K562 (cell line): ENCODE data around the gene CCDC106.

Source experiments
- E2F1 ChIP-seq: sonication (generic); formaldehyde crosslinking; IDR thresholded peaks from 2 replicates; pipeline ENCODE4 v1.8.1; 2023; ENCODE audit warnings: mild to moderate bottlenecking, missing genetic modification reagents, moderate library complexity
- ELK1 ChIP-seq: sonication (generic); formaldehyde crosslinking; IDR thresholded peaks from 2 replicates; pipeline ENCODE4 v1.8.1; 2022; ENCODE audit warnings: missing genetic modification reagents
- EP300 ChIP-seq: IDR thresholded peaks from 2 replicates; pipeline ENCODE4 v1.6.1; 2012; ENCODE audit warnings: low read length, improper control_type of control experiment
- NKRF ChIP-seq: fragments of 450-650 bp; IDR thresholded peaks from 2 replicates; pipeline ENCODE4 v1.6.1; 2016; ENCODE audit warnings: borderline replicate concordance
- NR2C2 ChIP-seq, 2 experiments: fragments of 200-800 bp in 1 of 2; sonication (Bioruptor generic) in 1 of 2; sonication (generic) in 1 of 2; formaldehyde crosslinking in 1 of 2; IDR thresholded peaks; 2 replicates each; pipeline versions ENCODE4 v1.6.1 to v1.8.0; 2016 to 2022; ENCODE audit warnings: mild to moderate bottlenecking in 1 of 2, missing compliant biosample characterization in 1 of 2, missing genetic modification characterization in 1 of 2, missing genetic modification reagents in 1 of 2
- POLR2A ChIP-seq: fragments of 450-650 bp; conservative IDR thresholded peaks from 2 replicates; pipeline ENCODE4 v1.6.1; 2016
- TARDBP ChIP-seq: fragments of 450-650 bp; IDR thresholded peaks from 2 replicates; pipeline ENCODE4 v1.6.1; 2016
- TCF3 ChIP-seq: sonication (generic); formaldehyde crosslinking; IDR thresholded peaks from 2 replicates; pipeline ENCODE4 v1.4.0; 2020; ENCODE audit warnings: mild to moderate bottlenecking, missing genetic modification reagents
- THRAP3 ChIP-seq: fragments of 450-650 bp; IDR thresholded peaks from 2 replicates; pipeline ENCODE4 v1.6.1; 2016; ENCODE audit warnings: mild to moderate bottlenecking, inconsistent platforms, borderline replicate concordance
- TF ChIP-seq, protein P1 (sequence below): sonication (generic); formaldehyde crosslinking; IDR thresholded peaks from 2 replicates; pipeline ENCODE4 v1.8.0; 2023; ENCODE audit warnings: missing genetic modification reagents, mild to moderate bottlenecking, borderline replicate concordance
- TF ChIP-seq, protein P2 (sequence below): fragments of 250-450 bp; sonication (Bioruptor Pico); IDR thresholded peaks from 2 replicates; pipeline ENCODE4 v1.5.0; 2020; ENCODE audit warnings: mild to moderate bottlenecking, borderline replicate concordance
- TF ChIP-seq, protein P3 (sequence below), 3 experiments: IDR thresholded peaks in 2 of 3; conservative IDR thresholded peaks in 1 of 3; 2 replicates each; pipeline ENCODE4 v1.5.1; 2011 to 2012; ENCODE audit warnings: low read length in 3 of 3, mild to moderate bottlenecking in 3 of 3, control low read depth in 2 of 3, improper control_type of control experiment in 1 of 3, inconsistent platforms in 1 of 3, low read depth in 1 of 3, mixed read lengths in 1 of 3, moderate library complexity in 1 of 3; ENCODE audit not compliant: insufficient read depth in 2 of 3

DNA sequence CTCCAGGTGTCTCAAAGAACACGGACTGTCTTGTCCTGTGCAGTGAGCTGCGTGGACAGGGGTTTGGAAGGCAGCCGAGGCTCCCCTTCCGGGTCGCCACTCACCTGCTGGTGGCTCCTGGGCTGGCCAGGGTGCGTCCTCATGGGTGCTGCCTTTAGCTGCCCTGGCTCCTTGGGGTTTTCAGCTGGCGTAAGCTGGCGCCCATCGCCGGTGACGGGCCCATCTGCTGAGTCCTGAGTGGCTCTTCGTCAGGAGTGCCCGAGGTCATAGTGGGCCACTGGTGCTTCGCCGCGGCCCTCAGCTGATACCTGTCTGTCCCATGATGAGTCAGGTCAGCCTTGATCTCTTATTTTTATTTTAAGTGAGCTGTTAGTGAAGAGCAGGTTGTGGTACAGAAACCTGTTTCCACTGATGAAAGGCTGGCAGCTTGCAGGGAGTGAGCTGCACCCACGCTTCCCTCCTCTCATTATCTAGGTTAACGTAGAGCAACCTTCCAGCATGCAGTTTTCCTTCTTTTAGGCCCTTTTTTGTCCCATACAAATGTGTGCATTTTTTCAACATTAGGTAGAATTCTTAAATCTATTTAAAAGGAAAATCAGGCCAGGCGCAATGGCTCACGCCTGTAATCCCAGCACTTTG, 45.4 kb downstream of the CCDC106 start:
- no peak for TF ChIP-seq ELK1
- no peak for TF ChIP-seq NKRF
- TF ChIP-seq POLR2A = no peak
- no peak for TF ChIP-seq E2F1 (CRISPR knock-in tag)
- TF ChIP-seq TCF3 = no peak
- no peak for TF ChIP-seq EP300
- TF ChIP-seq, protein P1, sequence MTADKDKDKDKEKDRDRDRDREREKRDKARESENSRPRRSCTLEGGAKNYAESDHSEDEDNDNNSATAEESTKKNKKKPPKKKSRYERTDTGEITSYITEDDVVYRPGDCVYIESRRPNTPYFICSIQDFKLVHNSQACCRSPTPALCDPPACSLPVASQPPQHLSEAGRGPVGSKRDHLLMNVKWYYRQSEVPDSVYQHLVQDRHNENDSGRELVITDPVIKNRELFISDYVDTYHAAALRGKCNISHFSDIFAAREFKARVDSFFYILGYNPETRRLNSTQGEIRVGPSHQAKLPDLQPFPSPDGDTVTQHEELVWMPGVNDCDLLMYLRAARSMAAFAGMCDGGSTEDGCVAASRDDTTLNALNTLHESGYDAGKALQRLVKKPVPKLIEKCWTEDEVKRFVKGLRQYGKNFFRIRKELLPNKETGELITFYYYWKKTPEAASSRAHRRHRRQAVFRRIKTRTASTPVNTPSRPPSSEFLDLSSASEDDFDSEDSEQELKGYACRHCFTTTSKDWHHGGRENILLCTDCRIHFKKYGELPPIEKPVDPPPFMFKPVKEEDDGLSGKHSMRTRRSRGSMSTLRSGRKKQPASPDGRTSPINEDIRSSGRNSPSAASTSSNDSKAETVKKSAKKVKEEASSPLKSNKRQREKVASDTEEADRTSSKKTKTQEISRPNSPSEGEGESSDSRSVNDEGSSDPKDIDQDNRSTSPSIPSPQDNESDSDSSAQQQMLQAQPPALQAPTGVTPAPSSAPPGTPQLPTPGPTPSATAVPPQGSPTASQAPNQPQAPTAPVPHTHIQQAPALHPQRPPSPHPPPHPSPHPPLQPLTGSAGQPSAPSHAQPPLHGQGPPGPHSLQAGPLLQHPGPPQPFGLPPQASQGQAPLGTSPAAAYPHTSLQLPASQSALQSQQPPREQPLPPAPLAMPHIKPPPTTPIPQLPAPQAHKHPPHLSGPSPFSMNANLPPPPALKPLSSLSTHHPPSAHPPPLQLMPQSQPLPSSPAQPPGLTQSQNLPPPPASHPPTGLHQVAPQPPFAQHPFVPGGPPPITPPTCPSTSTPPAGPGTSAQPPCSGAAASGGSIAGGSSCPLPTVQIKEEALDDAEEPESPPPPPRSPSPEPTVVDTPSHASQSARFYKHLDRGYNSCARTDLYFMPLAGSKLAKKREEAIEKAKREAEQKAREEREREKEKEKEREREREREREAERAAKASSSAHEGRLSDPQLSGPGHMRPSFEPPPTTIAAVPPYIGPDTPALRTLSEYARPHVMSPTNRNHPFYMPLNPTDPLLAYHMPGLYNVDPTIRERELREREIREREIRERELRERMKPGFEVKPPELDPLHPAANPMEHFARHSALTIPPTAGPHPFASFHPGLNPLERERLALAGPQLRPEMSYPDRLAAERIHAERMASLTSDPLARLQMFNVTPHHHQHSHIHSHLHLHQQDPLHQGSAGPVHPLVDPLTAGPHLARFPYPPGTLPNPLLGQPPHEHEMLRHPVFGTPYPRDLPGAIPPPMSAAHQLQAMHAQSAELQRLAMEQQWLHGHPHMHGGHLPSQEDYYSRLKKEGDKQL (CRISPR knock-in tag) = no peak
- no peak for TF ChIP-seq THRAP3
- TF ChIP-seq TARDBP = no peak
- TF ChIP-seq, protein P2, sequence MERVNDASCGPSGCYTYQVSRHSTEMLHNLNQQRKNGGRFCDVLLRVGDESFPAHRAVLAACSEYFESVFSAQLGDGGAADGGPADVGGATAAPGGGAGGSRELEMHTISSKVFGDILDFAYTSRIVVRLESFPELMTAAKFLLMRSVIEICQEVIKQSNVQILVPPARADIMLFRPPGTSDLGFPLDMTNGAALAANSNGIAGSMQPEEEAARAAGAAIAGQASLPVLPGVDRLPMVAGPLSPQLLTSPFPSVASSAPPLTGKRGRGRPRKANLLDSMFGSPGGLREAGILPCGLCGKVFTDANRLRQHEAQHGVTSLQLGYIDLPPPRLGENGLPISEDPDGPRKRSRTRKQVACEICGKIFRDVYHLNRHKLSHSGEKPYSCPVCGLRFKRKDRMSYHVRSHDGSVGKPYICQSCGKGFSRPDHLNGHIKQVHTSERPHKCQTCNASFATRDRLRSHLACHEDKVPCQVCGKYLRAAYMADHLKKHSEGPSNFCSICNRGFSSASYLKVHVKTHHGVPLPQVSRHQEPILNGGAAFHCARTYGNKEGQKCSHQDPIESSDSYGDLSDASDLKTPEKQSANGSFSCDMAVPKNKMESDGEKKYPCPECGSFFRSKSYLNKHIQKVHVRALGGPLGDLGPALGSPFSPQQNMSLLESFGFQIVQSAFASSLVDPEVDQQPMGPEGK (CRISPR knock-in tag) = no peak
- TF ChIP-seq, protein P3, sequence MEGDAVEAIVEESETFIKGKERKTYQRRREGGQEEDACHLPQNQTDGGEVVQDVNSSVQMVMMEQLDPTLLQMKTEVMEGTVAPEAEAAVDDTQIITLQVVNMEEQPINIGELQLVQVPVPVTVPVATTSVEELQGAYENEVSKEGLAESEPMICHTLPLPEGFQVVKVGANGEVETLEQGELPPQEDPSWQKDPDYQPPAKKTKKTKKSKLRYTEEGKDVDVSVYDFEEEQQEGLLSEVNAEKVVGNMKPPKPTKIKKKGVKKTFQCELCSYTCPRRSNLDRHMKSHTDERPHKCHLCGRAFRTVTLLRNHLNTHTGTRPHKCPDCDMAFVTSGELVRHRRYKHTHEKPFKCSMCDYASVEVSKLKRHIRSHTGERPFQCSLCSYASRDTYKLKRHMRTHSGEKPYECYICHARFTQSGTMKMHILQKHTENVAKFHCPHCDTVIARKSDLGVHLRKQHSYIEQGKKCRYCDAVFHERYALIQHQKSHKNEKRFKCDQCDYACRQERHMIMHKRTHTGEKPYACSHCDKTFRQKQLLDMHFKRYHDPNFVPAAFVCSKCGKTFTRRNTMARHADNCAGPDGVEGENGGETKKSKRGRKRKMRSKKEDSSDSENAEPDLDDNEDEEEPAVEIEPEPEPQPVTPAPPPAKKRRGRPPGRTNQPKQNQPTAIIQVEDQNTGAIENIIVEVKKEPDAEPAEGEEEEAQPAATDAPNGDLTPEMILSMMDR (IDR thresholded peaks at IDR 0.05 in 2 of 3, conservative IDR thresholded peaks at IDR 0.05 in 1 of 3; ENCODE audit: insufficient read depth in 2 of 3, low read depth in 1 of 3, low read length in 3 of 3) = no peak
- no peak for TF ChIP-seq NR2C2 (CRISPR knock-in tag; IDR thresholded peaks at IDR 0.05)
- no peak for TF ChIP-seq NR2C2 (tag; IDR thresholded peaks at IDR 0.05)
